Suppressor macrophage (primary cell): ENCODE results near the gene HLF.

ENCODE experiments used
- DNase-seq, 4 experiments: peaks; one replicate each; pipeline ENCODE4 v3.0.0-alpha.2; 2020 to 2022

HLF gene

GRCh38 chr17:55366020-55366481 is 101.3 kb downstream of the HLF start:
- no peak for DNase-seq

GRCh38 chr17:55368706-55369105 is 103.9 kb downstream of the HLF start:
- no peak for DNase-seq
